ENCODE data around the gene OR6J1. TPM values are rescaled to one million over a fixed set of nuclear protein-coding genes. Genes with fewer than 3 reads are reported as not detected.

OR6J1 gene
- total and polyA plus RNA-seq, 10 of the 15 experiments (the other 5 are each of a cell fraction or from before 2014, with no cell fraction given) = not detected

DNA sequence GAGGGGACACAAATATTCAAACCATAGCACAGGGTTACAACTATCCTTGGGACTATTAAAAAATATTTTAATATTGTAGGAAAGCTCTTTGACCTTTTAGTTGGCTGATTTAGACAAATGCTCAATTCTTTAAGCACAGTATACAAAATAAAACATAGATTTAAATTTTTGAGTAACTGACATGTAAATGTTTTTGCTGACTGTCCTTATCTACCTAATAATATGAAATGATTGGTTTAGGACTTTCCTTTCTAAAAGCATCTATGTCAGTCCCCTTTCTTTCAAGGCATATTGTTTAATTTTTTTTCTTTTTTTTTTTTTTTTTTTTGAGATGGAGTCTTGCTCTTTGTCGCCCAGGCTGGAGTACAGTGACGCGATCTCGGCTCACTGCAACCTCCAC is 16.5 kb upstream of the OR6J1 start:
- H4K20me1 ChIP-seq (ENCODE audit: control insufficient read depth, insufficient read depth) = no peaks in the 10 kb centered on the region
- POLR2A ChIA-PET = no interaction called here

More for the DNA sequence above, 16.5 kb upstream of the OR6J1 start:
- H2AFZ ChIP-seq (ENCODE audit: control insufficient read depth, low read depth, low read length) = no peak overlapping the region
- TF ChIP-seq, protein P1, sequence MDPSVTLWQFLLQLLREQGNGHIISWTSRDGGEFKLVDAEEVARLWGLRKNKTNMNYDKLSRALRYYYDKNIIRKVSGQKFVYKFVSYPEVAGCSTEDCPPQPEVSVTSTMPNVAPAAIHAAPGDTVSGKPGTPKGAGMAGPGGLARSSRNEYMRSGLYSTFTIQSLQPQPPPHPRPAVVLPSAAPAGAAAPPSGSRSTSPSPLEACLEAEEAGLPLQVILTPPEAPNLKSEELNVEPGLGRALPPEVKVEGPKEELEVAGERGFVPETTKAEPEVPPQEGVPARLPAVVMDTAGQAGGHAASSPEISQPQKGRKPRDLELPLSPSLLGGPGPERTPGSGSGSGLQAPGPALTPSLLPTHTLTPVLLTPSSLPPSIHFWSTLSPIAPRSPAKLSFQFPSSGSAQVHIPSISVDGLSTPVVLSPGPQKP (IDR thresholded peaks at IDR 0.05; ENCODE audit: low read depth, low read length) = no peak
- TF ChIP-seq SREBF1 (IDR thresholded peaks at IDR 0.05; ENCODE audit: low read length) (no peak), TCF12 (IDR thresholded peaks at IDR 0.05; ENCODE audit: low read depth, low read length) (no peak), HDGF (IDR thresholded peaks at IDR 0.05) (no peak), CHD1 (IDR thresholded peaks at IDR 0.05; ENCODE audit: low read depth, low read length) (no peak), PML (IDR thresholded peaks at IDR 0.05; ENCODE audit: low read length) (no peak)
- TF ChIP-seq, protein P2, sequence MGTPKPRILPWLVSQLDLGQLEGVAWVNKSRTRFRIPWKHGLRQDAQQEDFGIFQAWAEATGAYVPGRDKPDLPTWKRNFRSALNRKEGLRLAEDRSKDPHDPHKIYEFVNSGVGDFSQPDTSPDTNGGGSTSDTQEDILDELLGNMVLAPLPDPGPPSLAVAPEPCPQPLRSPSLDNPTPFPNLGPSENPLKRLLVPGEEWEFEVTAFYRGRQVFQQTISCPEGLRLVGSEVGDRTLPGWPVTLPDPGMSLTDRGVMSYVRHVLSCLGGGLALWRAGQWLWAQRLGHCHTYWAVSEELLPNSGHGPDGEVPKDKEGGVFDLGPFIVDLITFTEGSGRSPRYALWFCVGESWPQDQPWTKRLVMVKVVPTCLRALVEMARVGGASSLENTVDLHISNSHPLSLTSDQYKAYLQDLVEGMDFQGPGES (IDR thresholded peaks at IDR 0.05) = no peak
- TF ChIP-seq, protein P3, sequence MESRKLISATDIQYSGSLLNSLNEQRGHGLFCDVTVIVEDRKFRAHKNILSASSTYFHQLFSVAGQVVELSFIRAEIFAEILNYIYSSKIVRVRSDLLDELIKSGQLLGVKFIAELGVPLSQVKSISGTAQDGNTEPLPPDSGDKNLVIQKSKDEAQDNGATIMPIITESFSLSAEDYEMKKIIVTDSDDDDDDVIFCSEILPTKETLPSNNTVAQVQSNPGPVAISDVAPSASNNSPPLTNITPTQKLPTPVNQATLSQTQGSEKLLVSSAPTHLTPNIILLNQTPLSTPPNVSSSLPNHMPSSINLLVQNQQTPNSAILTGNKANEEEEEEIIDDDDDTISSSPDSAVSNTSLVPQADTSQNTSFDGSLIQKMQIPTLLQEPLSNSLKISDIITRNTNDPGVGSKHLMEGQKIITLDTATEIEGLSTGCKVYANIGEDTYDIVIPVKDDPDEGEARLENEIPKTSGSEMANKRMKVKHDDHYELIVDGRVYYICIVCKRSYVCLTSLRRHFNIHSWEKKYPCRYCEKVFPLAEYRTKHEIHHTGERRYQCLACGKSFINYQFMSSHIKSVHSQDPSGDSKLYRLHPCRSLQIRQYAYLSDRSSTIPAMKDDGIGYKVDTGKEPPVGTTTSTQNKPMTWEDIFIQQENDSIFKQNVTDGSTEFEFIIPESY (IDR thresholded peaks at IDR 0.05) = no peak
- no peaks in the 10 kb centered on the region for H3K4me1 ChIP-seq (ENCODE audit: control insufficient read depth, insufficient read depth, low read length)
- no peak overlapping the region for H3K4me3 ChIP-seq
- no peak overlapping the region for H3K27ac ChIP-seq (ENCODE audit: control insufficient read depth, insufficient read depth)
- BruUV-seq (replicated peaks) = no TSS peak
- H3K4me2 ChIP-seq (ENCODE audit: control insufficient read depth, insufficient read depth) = no peak overlapping the region
- in situ Hi-C loops (cut with MboI) (loop anchor here (5.0 kb wide), 1 partner anchor 197 kb away; no protein-coding TSS in a partner anchor), intact Hi-C loops (cut with micrococcal nuclease; ENCODE audit: unreplicated experiment) (no loop called here)
- no peaks in the 10 kb centered on the region for H3K79me2 ChIP-seq (ENCODE audit: control insufficient read depth, insufficient read depth, low read length)
- ChIA-PET SMC1A (ENCODE audit: uncharacterized antibody, unreplicated experiment) (interaction anchor here (1.0 to 4.7 kb wide), 11 partner anchors 24 to 235 kb away, joined by 3 to 79 read pairs (median 4); partner anchors contain the start of gene OXA1L), CTCF (interaction anchor here (0.6 to 5.6 kb wide), 7 partner anchors 8 to 192 kb away, joined by 3 to 135 read pairs (median 12); no protein-coding TSS in a partner anchor), RAD21 (ENCODE audit: unreplicated experiment) (interaction anchor here (1.1 to 5.1 kb wide), 5 partner anchors 8 to 97 kb away, joined by 3 to 33 read pairs (median 3); no protein-coding TSS in a partner anchor)
- DNase-seq (ENCODE audit: low read depth, low spot score) (no peak), ATAC-seq (no peak), FAIRE-seq (no peak)
- H3K36me3 ChIP-seq (ENCODE audit: control insufficient read depth in 2 of 2, insufficient read depth in 2 of 2, low read length in 1 of 2) = no peaks in the 10 kb centered on the region
- H3K9ac ChIP-seq (ENCODE audit: control insufficient read depth, insufficient read depth, low read length) = no peak overlapping the region
- no peaks in the 10 kb centered on the region for H3K9me3 ChIP-seq (replicated peaks; ENCODE audit: control insufficient read depth, insufficient read depth, low read length)
- WGBS (ENCODE audit: insufficient coverage, insufficient replicate concordance, low lambda C conversion rate, missing lambda C conversion rate) = no CpG with 5 or more reads among the region's 4 CpGs
- H3K27me3 ChIP-seq (replicated peaks in 1 of 2; ENCODE audit: control insufficient read depth in 2 of 2, insufficient read depth in 2 of 2, low read length in 1 of 2) = no peaks in the 10 kb centered on the region
